HG03103 (cell line): ENCODE measurements around the gene SVEP1.

Experiments used
- ATAC-seq: cut with Tn5 transposase; IDR thresholded peaks from one replicate; pipeline ENCODE4 v1.9.1; 2021; ENCODE audit warnings: low read depth; ENCODE audit not compliant: unreplicated experiment

The SVEP1 gene

DNA sequence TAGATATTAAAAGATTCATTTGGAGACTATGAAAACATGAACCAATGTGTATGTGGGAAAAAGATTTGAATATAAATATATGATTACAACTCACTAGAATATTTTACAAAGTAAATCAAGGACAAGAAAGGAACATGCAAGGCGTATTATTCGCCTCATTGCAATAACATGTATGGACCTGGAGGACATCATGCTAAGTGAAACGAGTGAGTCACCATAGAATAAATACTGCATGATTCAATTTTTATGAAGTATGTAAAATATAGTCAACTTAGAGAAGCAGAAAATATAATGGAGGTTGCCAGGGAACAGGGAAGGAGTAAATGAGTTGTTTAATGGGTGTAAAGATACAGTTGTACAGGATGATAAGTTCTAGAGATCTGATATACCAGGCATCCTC, 246.8 kb downstream of the SVEP1 start:
- ATAC-seq: no peak

DNA sequence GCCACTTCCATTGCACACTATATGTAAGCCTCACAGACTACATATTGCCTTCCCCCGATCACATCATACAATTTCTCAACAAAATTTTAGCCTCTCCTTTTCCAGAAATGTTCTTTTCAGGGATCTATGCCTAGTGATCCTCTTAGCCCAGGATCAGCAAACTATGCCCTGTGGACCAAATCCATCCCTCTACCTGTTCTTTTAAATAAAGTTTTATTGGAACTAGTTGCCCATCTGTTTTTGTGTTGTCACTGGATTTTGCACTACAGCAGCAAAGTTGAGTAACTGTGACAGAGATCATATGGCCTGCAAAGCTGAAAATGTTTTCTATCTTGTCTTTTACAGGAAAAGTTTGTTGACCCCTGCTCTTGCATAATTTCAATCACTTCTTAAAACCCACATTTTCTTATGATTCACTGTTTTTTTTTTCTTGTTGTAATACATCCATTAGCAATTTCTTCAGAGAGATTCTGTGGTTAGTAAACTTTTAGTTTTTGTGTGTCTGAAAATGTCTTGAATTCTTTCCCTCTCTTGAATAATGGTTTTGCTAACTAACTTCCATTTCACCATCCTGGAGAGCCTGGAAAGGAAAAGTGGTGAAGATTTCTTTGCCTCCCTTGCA, 248.9 kb downstream of the SVEP1 start:
- ATAC-seq: no peak

DNA sequence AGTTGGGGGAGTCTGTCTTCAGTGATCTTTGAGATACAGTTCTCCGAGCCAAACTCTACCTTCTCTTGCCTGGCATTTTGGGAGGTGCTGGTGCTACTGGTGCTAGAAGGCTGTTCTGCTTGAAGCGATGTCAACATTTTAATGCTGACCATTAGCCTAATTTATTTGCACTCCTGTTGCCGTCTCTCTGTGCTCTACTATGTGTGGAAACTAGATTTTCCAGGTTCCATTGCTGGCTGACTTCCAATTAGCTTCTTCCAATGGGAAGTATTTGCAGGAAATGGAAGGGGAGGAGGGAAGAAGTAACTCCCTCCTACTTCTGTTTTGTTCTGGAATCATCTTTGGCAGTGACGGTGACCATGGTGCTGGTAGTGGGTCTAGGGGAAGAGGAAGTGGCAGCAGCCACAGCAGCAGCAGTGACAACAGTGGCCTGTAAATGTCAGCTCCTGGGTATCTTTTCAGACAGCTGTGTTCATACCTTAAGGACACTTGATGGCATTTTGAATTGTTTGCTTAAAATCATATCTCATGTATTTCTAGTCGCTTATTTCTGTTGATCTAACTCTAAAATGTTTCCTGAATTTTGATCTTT, 249.8 kb downstream of the SVEP1 start:
- ATAC-seq: no peak

DNA sequence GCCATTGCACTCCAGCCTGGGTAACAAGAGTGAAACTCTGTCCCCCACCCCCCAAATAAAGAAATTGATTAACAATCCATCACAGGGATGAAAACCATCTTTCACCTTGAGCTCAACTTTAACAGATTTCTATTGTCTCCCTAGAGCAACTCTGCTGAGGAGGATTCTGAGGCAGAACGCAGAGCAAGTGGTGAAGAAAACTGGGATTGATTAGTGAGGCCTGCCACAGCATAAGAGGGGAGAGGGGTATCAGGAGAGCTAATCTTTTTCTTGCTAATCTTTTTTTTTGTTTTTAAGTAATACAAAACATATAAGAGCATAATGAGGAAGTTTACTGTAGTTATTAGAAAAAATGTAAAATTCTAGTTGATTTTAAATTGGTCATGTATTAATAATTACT, 250.8 kb downstream of the SVEP1 start:
- ATAC-seq: no peak

DNA sequence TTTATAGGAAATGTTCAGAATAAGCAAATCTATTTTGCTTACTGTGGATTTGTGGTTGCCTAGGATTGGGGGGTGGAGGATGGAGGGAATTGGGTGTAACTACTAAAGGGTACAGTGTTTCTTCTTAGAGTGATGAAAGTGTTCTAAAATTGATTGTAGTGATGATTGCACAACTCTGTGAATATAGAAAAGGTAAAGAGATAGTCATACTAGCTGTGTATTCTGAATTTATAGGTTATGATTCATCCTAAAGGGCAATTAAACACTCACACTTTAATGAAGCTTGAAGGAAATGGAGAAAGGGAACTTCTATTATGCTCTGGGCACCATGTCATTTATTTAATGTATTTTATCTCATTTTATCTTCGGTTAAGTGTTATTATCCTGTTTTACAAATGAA, 251.8 kb downstream of the SVEP1 start:
- no peak for ATAC-seq

DNA sequence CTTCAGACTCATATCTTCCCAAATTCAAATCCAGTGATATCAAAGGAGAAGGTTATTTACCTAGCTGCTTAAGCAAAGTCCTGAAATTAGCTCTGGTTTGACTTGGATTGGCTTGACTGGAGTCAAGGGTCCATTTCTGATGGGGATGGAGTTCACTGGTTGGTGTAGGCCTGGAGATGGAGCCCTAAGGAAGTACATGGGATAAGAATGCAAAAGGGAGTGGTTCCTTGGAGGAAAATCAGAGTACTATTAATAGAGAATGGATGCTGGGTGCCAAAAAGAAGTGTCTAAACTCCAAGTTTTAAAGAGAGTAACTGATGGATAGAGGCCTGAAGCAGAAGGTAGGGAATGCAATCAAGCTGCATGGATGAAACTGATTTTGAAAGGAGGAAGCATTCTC, 255.7 kb downstream of the SVEP1 start:
- ATAC-seq: no peak

DNA sequence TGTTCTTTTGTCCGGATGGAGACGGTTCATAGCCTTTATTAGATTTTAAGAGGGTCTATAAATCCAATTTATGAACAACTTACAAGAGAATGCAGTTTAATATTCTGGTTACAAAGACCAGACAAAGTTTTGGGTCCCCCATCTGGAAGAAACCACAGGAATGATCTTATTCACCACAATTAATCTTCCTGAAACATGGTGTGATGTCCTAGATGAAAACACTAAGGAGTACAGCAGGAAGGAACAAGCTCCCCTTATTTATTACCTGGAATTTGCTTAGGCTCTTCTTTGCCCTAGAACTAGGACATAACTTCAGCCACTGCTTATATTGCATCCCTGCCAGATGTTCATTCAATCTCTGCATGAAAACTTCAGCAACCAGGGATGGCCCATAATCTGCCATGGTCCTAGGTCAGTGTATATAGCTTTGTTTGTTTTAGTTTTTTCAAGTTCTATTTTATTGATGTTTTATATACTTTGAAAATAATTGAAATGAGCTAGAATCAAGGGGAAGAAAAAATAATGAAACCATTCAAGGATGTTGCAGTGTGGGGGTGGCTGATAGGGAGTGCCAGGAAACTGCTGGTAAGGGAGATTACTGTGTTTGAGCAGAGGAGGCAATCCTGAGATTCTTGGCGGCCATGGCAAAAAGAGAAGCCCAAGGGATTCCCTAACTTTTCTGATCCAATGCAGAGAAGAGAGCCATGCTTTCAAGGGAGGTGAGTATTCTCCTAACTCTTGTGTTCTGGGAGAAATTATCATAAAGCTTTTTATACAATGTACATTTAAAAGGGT, 258.7 kb downstream of the SVEP1 start:
- no peak for ATAC-seq

DNA sequence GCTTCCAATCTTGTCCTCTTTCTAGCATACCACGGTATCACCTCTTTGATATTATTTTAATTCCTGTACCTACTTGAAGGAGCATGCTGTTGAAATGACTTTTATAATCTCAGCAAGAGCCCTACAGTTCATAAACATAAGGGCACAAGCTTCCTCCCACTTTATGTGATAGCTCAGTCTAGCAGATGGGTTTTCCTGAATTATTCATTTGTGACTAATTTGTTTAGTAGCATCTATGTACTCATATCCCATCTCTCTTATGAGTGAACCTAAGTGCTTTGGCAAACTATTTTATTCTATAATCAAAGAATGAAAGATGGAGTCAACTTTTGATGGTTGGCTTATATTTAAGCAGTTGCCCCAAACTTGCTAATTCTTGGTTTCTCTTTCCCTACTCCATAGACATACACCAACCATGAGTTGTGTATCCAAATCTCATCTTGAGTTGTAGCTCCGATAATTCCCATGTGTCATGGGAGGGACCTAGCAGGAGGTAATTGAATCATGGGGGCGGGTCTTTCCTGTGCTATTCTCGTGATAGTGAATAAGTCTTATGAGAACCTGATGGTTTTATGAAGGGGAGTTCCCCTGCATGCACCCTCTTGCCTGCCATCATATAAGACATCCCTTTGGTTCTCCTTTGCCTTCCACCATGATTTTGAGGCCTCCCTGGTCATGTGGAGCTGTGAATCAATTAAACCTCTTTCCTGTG, 259.6 kb downstream of the SVEP1 start:
- no peak for ATAC-seq

DNA sequence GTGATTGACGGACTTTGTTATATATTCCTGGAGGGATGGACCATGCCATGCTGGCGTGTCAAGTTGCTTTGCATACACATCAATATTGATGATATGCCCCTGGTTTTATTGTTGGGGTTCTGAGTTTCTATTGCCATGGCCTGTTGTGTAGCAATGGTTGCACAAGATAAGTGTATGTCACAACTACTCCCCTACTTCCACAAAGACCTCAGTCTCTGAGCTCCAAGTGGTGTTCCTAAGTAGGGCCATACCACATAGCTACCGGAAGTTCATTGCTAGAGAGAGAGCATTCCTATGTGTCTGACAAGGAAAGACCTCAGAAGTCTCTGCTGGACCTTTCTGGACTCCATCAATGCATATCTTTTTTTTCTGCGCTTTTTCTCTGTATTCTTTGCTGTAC, 261.6 kb downstream of the SVEP1 start:
- ATAC-seq: no peak

DNA sequence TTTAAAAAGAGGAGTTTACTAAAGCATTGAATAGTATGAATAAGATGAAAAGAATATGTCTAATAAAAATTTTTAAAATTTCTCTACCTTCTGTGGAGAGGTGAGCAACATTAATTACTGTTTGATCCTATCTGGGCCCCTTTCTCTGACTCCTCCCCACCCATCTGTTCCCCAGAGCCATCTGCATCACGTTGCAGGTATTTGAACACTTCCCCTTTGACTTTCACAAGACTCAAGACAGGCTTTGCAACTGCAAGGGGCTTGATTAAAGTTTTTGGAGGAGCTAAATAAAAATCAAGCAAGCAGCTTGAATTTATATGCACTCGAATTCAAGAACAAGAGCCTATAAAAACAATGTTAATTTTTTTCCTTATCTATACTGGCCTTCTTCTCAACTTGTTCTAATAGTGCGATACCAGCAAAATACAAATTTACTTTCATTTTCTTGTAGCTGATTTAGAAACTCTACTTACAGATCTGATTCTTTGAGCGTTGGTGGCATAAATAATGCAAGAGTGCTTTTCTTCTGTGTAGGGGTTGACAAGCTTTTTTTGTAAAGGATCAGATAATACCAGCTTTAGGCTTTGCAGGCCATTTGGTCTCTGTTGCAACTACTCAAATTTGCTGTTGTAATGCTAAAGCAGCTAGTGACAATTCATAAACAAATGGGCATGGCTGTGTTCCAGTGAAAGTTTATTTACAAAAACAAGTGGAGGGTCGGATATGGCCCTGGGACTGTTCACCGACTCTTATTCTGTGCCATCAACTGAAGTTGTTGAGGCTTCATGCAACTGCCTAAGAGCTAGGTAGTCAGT, 263.1 kb downstream of the SVEP1 start:
- ATAC-seq: peak; percentile 99
